Measurements from ENCODE around the gene SPNS3. TPM values are rescaled to one million over a fixed set of nuclear protein-coding genes. Genes with fewer than 3 reads are reported as not detected.

The SPNS3 gene
- total and polyA plus RNA-seq, 2 donors (not counting 1 experiment from before 2014, with no cell fraction given): 0.44 to 0.52 TPM

GRCh38 chr17:4480929-4481898 is 47.5 kb downstream of the SPNS3 start:
- Histone ChIP-seq H3K27me3 (replicated peaks in 1 of 4; ENCODE audit: control extremely low read depth in 1 of 4, control insufficient read depth in 3 of 4, insufficient read depth in 4 of 4, low read length in 3 of 4) (no peaks in the 10 kb centered on the region), H3K36me3 (replicated peaks in 1 of 2; ENCODE audit: control extremely low read depth in 1 of 2, control insufficient read depth in 1 of 2, extremely low read depth in 1 of 2, insufficient read depth in 2 of 2, low read length in 1 of 2) (no peaks in the 10 kb centered on the region), H3K27ac (ENCODE audit: low read length in 2 of 2) (no peak overlapping the region), H3K9me3 (ENCODE audit: control extremely low read depth in 1 of 3, control insufficient read depth in 2 of 3, insufficient read depth in 1 of 3, low read length in 2 of 3) (no peaks in the 10 kb centered on the region), H3K9ac (ENCODE audit: low read length) (peak overlapping the region; percentile 34), H4K20me1 (ENCODE audit: control insufficient read depth, insufficient read depth, low read length, poor library complexity, severe bottlenecking) (no peaks in the 10 kb centered on the region), H3K4me1 (ENCODE audit: control insufficient read depth in 2 of 2, insufficient read depth in 2 of 2, low read length in 2 of 2) (peaks cover 15 to 20% of the 10 kb centered on the region in 2 donors), H3K79me2 (ENCODE audit: control insufficient read depth, insufficient read depth, low read length) (peaks cover 3% of the 10 kb centered on the region), H3K4me2 (replicated peaks; ENCODE audit: low read depth, low read length, poor library complexity, severe bottlenecking) (peak overlapping the region; percentile 61), H2AFZ (ENCODE audit: insufficient read depth, low read depth, low read length, poor library complexity, severe bottlenecking) (peak overlapping the region; percentile 76), H3K4me3 (ENCODE audit: control extremely low read depth in 1 of 5, extremely low read depth in 1 of 5, insufficient read depth in 1 of 5, low read depth in 2 of 5, low read length in 4 of 5) (peak overlapping the region in 1 of 5 experiments; percentile 15)
- Mint-ChIP-seq H3K27me3 (no peaks in the 10 kb centered on the region), H3K4me3 (peak overlapping the region; percentile 61), H3K9me3 (ENCODE audit: insufficient read depth) (no peaks in the 10 kb centered on the region), H3K4me1 (peaks cover 27% of the 10 kb centered on the region), H3K27ac (peak overlapping the region; percentile 7)
- intact Hi-C loops (cut with micrococcal nuclease): no loop called here
- ATAC-seq (ENCODE audit: low read depth): no peak
- DNase-seq: no peak
- 16% methylated on average over 13 of the region's 14 CpGs for WGBS (ENCODE audit: insufficient coverage)
- no peak for TF ChIP-seq EZH2 (IDR thresholded peaks at IDR 0.05; ENCODE audit: borderline replicate concordance, insufficient read depth, low read depth, low read length, poor library complexity, severe bottlenecking)
- TF ChIP-seq, protein P1, sequence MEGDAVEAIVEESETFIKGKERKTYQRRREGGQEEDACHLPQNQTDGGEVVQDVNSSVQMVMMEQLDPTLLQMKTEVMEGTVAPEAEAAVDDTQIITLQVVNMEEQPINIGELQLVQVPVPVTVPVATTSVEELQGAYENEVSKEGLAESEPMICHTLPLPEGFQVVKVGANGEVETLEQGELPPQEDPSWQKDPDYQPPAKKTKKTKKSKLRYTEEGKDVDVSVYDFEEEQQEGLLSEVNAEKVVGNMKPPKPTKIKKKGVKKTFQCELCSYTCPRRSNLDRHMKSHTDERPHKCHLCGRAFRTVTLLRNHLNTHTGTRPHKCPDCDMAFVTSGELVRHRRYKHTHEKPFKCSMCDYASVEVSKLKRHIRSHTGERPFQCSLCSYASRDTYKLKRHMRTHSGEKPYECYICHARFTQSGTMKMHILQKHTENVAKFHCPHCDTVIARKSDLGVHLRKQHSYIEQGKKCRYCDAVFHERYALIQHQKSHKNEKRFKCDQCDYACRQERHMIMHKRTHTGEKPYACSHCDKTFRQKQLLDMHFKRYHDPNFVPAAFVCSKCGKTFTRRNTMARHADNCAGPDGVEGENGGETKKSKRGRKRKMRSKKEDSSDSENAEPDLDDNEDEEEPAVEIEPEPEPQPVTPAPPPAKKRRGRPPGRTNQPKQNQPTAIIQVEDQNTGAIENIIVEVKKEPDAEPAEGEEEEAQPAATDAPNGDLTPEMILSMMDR (IDR thresholded peaks at IDR 0.05): no peak
- ChIA-PET CTCF (interaction anchor here (1.1 kb wide), 1 partner anchor 85 kb away, joined by 3 read pairs; no protein-coding TSS in a partner anchor), POLR2A (no interaction called here)

Measured in B cell (primary cell).